ENCODE measurements around the gene RAB20. TPM values are rescaled to one million over a fixed set of nuclear protein-coding genes. Genes with fewer than 3 reads are reported as not detected.

Gene RAB20
- total RNA-seq, 4 donors from 2014 or later: 8.7 to 32.8 (median 18.4) TPM

DNA sequence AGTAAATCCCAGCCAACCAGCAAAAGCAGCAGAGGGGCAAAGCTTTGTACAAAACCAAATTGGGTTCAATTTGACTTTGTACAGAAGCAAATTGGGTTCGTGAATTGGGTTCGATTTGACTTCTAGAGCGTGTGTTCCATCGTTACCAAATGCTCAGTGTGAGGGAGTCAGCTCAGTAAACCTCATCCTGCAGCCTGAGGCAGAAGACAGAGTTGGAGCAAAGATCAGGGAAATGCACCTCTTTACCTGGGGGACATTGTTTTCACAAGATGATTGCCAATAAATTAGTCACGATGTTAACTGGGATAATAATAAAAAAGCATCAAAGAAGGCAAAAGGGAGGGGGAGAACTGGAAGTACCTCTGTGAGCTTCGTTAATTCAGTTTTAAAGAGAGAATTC is 1.5 kb downstream of the RAB20 start:
- peak overlapping the region; percentile 81 to 96 (median 92) for H3K27ac ChIP-seq
- H3K9me3 ChIP-seq: no peaks in the 10 kb centered on the region
- peaks cover 0 to 64% (median 3%) of the 10 kb centered on the region in 3 donors for H3K4me1 ChIP-seq
- TF ChIP-seq POLR2AphosphoS5 (IDR thresholded peaks at IDR 0.05) (no peak), CTCF (IDR thresholded peaks at IDR 0.05) (no peak), EP300 (IDR thresholded peaks at IDR 0.05) (no peak), POLR2A (IDR thresholded peaks at IDR 0.05) (no peak)
- ATAC-seq: no peak
- peaks cover 0 to 28% of the 10 kb centered on the region in 2 donors for H3K36me3 ChIP-seq
- 31 to 43% methylated on average over 4 to 5 of the region's 6 CpGs for WGBS, 2 donors (ENCODE audit: low coverage in 1 of 2)
- H3K27me3 ChIP-seq: no peaks in the 10 kb centered on the region
- peak overlapping the region; percentile 56 to 91 for H3K4me3 ChIP-seq

DNA sequence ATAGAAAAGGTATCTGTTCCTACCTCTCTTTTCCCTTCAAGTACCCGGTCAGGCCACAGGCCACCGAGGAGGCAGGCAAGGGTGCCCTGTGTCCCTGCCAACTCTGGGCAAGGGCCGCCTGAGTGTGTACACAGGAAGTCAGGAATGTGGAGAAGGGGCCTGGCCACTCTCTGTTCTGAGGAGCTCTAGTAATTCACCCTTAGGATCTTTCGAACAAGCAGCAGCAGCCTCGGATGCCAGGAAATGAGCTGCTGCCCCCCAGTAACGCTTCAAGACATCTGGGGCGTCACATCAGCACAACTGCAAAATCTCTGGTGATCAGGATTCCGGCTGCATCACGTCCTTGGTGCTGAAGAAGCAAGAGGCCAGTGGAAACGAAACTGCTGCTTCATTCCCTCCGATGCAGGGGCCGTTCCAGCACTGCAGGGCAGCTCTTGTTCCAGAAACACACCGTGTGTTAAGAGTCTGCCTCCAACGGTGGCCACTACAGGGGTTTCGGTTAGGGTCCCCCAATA is 2.0 kb downstream of the RAB20 start:
- no peak for ATAC-seq
- Histone ChIP-seq H3K4me3 (peak overlapping the region; percentile 56 to 91), H3K27ac (peak overlapping the region; percentile 81 to 96 (median 92)), H3K36me3 (peaks cover 0 to 28% of the 10 kb centered on the region in 2 donors), H3K9me3 (no peaks in the 10 kb centered on the region), H3K4me1 (peaks cover 0 to 64% (median 3%) of the 10 kb centered on the region in 3 donors), H3K27me3 (no peaks in the 10 kb centered on the region)
- WGBS, 2 donors (ENCODE audit: low coverage in 1 of 2): 19 to 40% methylated on average over 1 to 7 of the region's 15 CpGs
- no peak for TF ChIP-seq POLR2A (IDR thresholded peaks at IDR 0.05)
- no peak for TF ChIP-seq CTCF (IDR thresholded peaks at IDR 0.05)
- TF ChIP-seq POLR2AphosphoS5 (IDR thresholded peaks at IDR 0.05): peak; percentile 51
- TF ChIP-seq EP300 (IDR thresholded peaks at IDR 0.05): no peak

DNA sequence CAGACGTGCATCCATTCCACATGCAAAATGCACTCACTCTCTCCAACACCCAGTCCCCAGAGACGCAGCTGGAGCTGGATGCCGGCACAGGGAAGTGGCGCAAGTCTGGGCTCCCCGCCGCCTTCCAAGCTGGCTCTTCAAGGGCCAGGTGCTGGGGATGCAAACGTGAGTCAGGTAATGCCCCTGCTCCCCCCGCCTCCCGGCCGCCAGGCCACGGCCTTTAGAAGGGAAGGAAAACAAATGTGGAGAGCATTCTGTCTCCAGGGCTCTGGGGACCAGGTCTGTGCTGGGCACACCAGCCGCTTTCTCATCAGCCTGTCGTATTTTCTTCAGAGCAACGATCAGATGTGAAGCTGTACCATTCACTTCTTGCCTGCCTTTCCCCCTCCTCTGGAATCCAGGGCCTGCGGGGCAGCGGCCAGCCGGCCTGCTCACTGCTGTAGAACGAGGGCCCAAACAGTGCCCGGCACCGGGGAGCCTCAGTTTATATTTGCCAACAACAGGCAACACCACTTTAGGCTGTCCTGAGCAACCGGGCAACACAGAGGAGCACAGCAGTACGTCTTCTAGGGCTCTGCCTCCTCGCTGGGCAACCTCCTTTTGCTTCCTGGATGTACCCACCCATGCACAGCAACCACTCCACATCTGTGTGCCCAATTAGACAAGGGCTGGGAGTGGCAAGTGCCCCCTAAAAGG is 3.8 kb downstream of the RAB20 start:
- peaks cover 0 to 28% of the 10 kb centered on the region in 2 donors for H3K36me3 ChIP-seq
- no CpG with 5 or more reads among the region's 23 CpGs for WGBS, 2 donors (ENCODE audit: low coverage in 1 of 2)
- peaks cover 0 to 54% (median 2%) of the 10 kb centered on the region in 3 donors for H3K4me1 ChIP-seq
- H3K27me3 ChIP-seq: no peaks in the 10 kb centered on the region
- no peak overlapping the region for H3K4me3 ChIP-seq
- H3K9me3 ChIP-seq: no peaks in the 10 kb centered on the region
- H3K27ac ChIP-seq: no peak overlapping the region
- ATAC-seq: no peak
- no peak for TF ChIP-seq EP300 (IDR thresholded peaks at IDR 0.05)
- no peak for TF ChIP-seq POLR2AphosphoS5 (IDR thresholded peaks at IDR 0.05)
- TF ChIP-seq CTCF (IDR thresholded peaks at IDR 0.05): no peak

- WGBS, 2 donors (ENCODE audit: low coverage in 1 of 2): 93 to 100% methylated on average over 2 to 4 of the region's 5 CpGs
- no peaks in the 10 kb centered on the region for H3K27me3 ChIP-seq
- H3K9me3 ChIP-seq: no peaks in the 10 kb centered on the region
- H3K4me1 ChIP-seq: peaks cover 0 to 49% (median 0%) of the 10 kb centered on the region in 3 donors
- H3K27ac ChIP-seq: no peak overlapping the region
- TF ChIP-seq CTCF (IDR thresholded peaks at IDR 0.05) (no peak), EP300 (IDR thresholded peaks at IDR 0.05) (no peak), POLR2AphosphoS5 (IDR thresholded peaks at IDR 0.05) (no peak), POLR2A (IDR thresholded peaks at IDR 0.05) (no peak)
- no peak for ATAC-seq
- peaks cover 0 to 28% of the 10 kb centered on the region in 2 donors for H3K36me3 ChIP-seq
- H3K4me3 ChIP-seq: no peak overlapping the region
These were observed 4.4 kb downstream of the RAB20 start for GRCh38 chr13:110557082-110557481.

DNA sequence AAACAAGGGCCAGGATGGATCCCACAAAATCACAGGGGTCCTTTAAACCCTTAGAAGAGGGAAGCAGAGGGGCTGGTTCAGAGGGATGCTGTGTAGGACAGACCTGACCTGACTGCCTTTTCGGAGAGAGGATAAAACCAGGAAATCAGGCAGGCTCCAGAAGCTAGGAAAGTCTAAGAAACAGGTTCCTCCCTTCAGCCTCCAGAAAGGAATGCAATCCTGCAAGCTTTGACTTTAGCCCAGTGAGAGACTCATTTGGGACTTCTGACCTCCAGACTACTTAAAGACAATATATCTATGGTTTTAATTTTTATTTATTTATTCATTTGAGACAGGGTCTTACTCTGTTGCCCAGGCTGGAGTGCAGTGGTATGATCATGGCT is 5.3 kb downstream of the RAB20 start:
- H3K4me3 ChIP-seq: no peak overlapping the region
- no peak overlapping the region for H3K27ac ChIP-seq
- no peak for TF ChIP-seq POLR2A (IDR thresholded peaks at IDR 0.05)
- ATAC-seq: no peak
- no peaks in the 10 kb centered on the region for H3K9me3 ChIP-seq
- 80 to 100% methylated on average over 1 of the region's 1 CpG for WGBS, 2 donors (ENCODE audit: low coverage in 1 of 2)
- no peaks in the 10 kb centered on the region for H3K27me3 ChIP-seq
- peaks cover 0 to 53% (median 0%) of the 10 kb centered on the region in 3 donors for H3K4me1 ChIP-seq
- H3K36me3 ChIP-seq: peaks cover 0 to 28% of the 10 kb centered on the region in 2 donors
